Hematopoietic multipotent progenitor cell treated with erythropoietin and hydrocortisone succinate and interleukin-3 and kit ligand, for 6 days (in vitro differentiated cells): ENCODE measurements around the gene HTN1.
"Not testable (repeated sequence)": the region's sequence is repeated elsewhere in the genome, so short reads cannot be mapped to it uniquely, and the experiment has no call there.

ENCODE experiments used
- DNase-seq: peaks from one replicate; pipeline ENCODE4 v3.0.0-alpha.2; 2015

HTN1 gene

GRCh38 chr4:70050138-70050537, at the start of gene HTN1:
HTN1 (plus strand) TSS chr4:70050438; CDS start chr4:70053077, 2,639 bp downstream.
- not testable (repeated sequence) for DNase-seq

GRCh38 chr4:70000711-70001110, 49.5 kb upstream of the HTN1 start:
- DNase-seq: peak; percentile 70

GRCh38 chr4:70002507-70002906, 47.7 kb upstream of the HTN1 start:
- no peak for DNase-seq

- no peak for DNase-seq
Measured at GRCh38 chr4:70008771-70009170, 41.5 kb upstream of the HTN1 start.

- not testable (repeated sequence) for DNase-seq
Measured at GRCh38 chr4:70019006-70019405, 31.2 kb upstream of the HTN1 start.

- no peak for DNase-seq
Measured at GRCh38 chr4:70023218-70023617, 27.0 kb upstream of the HTN1 start.

GRCh38 chr4:70027011-70027410, 23.2 kb upstream of the HTN1 start:
- DNase-seq: no peak

- not testable (repeated sequence) for DNase-seq
Measured at GRCh38 chr4:70028159-70028558, 22.1 kb upstream of the HTN1 start, which contains the start of gene HTN3. HTN3 (plus strand) TSS chr4:70028459; CDS start chr4:70030741, 2,282 bp downstream.

- DNase-seq: not testable (repeated sequence)
Measured at GRCh38 chr4:70037559-70037958, 12.7 kb upstream of the HTN1 start.

- DNase-seq: not testable (repeated sequence)
Measured at GRCh38 chr4:70039928-70040327, 10.3 kb upstream of the HTN1 start.

- no peak for DNase-seq
Measured at GRCh38 chr4:70041652-70042286, 8.5 kb upstream of the HTN1 start.

GRCh38 chr4:70056534-70056933, 6.3 kb downstream of the HTN1 start:
- not testable (repeated sequence) for DNase-seq

- no peak for DNase-seq
Measured at GRCh38 chr4:70057651-70058050, 7.4 kb downstream of the HTN1 start.

GRCh38 chr4:70059149-70059548, 8.9 kb downstream of the HTN1 start:
- DNase-seq: no peak

- no peak for DNase-seq
Measured at GRCh38 chr4:70062000-70062399, 11.8 kb downstream of the HTN1 start.

GRCh38 chr4:70080205-70080604, 30.0 kb downstream of the HTN1 start:
- no peak for DNase-seq

GRCh38 chr4:70099206-70099605, 49.0 kb downstream of the HTN1 start:
- DNase-seq: no peak
